Stimulated activated CD8-positive, alpha-beta memory T cell treated with anti-CD3 and anti-CD28 coated beads, Interleukin-2, amount 100 ng/mL, for 1 hour (primary cell): ENCODE results near the gene KHDRBS2.
"Not testable (repeated sequence)": the region's sequence is repeated elsewhere in the genome, so short reads cannot be mapped to it uniquely, and the experiment has no call there.

Experiments
- DNase-seq, 2 donors: peaks; one replicate each; pipeline ENCODE4 v3.0.0-alpha.2; 2020; ENCODE audit warnings: low read depth in 2 of 2

Gene KHDRBS2

GRCh38 chr6:61868507-61869080 lies 417.4 kb downstream of the KHDRBS2 start:
- no peak for DNase-seq

DNA sequence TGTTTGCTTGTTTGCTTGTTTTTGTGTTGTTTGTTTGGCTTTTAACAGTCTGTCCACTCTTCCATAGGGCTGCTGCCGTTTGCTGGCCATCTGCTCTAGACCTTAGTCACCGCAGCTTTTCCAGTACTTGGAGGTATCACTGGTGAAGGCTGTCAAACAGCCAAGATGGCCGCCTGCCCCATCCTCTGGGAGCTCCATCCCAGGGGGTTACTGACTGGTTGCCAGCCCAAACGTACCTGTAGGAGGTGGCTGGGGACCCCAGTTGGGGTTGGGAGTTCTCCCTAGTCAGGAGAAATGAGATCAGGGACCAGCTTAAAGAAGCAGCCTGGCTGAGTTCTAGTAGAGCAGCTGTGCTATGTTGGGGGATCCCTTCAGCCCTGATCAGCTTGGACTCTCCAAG lies 418.4 kb downstream of the KHDRBS2 start:
- no peak for DNase-seq

- DNase-seq, result no peak
These were observed 428.5 kb downstream of the KHDRBS2 start for GRCh38 chr6:61857541-61857940.

- no peak for DNase-seq
These were observed 444.1 kb downstream of the KHDRBS2 start for GRCh38 chr6:61841958-61842357.

GRCh38 chr6:61835237-61835636 lies 450.8 kb downstream of the KHDRBS2 start:
- no peak for DNase-seq

DNA sequence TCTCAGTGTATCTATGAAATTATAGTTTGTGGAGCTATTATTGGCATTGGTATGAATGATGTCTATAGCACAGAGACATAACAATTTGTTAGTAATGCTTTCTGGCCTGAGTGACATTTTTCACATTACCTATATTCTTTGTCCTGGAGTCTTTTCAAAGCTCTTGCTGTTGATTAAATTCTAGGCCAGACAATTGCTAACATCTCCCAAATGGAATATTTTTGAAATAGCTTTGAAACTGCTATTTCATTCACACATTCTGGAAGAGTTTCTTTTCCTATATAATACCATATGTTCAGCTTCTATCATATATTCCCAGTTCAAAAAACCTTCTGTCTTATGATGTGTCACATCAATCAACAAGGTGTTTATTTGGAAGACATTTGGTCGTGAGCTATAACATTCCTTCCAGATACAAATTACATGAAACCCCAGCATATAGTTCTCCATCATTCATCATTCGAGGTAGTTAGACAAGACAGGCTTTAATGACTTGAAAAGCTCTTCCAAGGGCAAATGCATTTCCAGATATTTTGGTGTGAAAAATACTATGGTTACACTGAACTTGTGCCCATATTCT lies 452.8 kb downstream of the KHDRBS2 start:
- no peak for DNase-seq

- DNase-seq, result no peak
These were observed 468.3 kb downstream of the KHDRBS2 start for GRCh38 chr6:61817716-61818115.

DNA sequence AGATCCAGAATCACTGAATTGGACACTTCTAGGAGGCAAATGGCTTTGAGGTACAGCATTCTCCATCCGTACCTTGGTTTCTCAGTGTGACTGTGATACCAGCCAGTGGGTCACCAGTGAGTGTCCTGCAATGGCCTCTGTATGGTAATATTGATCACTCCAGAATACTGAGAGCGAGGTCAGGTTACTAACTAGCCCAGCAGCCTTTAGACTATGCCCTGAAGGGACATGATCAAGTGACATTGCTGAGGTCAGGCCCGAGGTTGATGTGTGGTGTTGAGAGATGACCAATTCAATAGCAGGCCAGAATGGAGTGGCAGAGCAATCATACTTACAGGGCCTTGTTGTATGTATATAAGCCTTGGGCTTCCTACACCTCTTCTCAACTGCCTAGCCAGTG lies 476.0 kb downstream of the KHDRBS2 start:
- no peak for DNase-seq

- DNase-seq, result no peak
These were observed 476.9 kb downstream of the KHDRBS2 start for GRCh38 chr6:61809004-61809595.

DNA sequence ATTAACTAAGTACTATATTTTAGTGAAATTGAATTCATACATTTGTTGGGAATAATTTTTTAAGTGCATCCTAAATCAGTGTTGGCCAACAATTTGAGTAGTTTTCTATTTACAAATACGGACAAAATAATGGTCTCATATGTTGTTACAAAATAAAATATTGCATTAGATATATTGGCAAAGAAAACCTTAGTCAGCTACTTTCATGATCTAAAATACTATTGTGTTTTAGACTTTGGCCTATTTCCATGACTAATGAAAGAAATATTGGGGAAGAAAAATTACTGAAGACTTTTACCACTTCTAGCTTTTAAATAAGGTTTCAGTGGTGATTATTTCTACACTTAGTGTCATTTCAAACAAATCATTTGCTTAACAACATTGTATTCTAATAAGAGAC lies 498.0 kb downstream of the KHDRBS2 start:
- DNase-seq, result no peak

DNA sequence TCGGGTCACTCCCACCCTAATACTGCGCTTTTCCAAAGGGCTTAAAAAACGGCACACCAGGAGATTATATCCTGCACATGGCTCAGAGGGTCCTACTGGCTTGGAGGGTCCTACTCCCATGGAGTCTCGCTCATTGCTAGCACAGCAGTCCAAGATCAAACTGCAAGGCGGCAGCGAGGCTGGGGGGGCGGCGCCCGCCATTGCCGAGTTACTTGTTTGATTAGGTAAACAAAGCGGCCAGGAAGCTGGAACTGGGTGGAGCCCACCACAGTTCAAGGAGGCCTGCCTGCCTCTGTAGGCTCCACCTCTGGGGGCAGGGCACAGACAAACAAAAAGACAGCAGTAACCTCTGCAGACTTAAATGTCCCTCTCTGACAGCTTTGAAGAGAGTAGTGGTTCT lies 516.6 kb downstream of the KHDRBS2 start:
- not testable (repeated sequence) for DNase-seq

DNA sequence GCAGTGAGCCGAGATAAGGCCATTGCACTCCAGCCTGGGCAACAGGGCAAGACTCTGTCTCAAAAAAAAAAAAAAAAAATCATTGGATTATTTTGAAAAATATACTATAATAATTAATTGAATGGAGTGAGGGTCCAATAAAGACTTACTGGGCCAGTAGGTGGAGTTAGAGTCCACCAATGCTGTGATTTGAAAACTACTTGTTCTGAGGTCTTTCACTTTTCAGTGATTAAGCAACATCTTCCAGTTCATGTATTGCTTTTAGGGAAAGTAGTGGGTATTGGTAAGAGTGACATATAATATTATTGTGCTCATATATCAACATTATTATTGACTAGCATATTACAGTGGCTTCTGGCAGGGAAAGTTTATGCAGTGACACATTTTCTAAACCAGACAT lies 530.3 kb downstream of the KHDRBS2 start:
- no peak for DNase-seq

DNA sequence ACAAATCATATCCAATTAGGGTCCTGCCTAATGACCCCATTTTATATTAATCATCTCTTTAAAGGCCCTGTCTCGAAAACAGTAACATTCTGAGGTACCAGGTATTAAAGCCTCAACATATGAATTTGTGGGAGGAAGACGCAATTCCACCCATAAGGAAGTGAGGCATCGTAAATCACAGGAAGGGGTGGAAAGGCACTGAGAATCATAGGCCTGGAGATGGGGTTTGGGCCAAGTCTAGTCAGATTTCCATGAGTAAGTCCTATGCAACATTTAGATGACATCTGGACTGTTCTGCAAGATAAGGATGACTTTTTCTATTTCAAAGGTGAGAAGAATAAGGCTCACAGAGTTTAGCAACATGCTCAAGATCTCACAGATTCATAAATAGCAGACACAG lies 534.0 kb downstream of the KHDRBS2 start:
- DNase-seq, result no peak

DNA sequence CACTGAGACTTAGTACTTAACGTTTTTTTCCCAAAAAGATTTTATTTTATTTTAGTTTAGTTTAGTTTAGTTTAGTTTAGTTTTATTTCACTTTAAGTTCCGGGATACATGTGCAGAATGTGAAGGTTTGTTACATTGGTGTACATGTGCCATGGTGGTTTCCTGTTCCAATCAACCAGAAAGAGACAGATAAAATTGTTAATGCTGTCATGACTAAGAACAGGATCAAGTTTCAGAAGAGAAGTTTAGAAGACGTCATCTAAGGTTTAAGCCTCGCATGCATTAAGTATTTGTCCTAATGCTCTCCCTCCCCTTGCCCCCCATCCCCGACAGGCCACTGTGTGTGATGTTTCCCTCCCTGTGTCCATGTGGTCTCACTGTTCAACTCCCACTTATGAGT lies 540.0 kb downstream of the KHDRBS2 start:
- no peak for DNase-seq

DNA sequence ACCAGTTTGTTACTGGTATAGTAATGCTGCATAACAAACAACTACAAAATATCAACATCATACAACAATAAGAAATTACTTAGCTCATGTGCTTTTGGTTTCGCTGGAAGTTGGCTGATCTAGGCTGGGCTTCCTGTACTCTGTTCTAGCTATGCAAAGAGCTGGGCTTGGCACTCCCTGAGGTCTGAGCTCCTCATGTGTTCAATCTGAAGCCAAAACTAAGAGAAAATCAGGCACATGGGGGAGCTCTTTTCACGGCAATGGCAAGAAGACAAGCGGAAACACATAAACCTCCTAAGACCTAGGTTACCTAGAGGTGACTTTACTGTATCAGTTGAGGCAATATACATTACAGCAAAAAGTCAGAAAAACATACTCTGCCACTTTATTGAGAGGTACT lies 574.2 kb downstream of the KHDRBS2 start:
- DNase-seq, result no peak

DNA sequence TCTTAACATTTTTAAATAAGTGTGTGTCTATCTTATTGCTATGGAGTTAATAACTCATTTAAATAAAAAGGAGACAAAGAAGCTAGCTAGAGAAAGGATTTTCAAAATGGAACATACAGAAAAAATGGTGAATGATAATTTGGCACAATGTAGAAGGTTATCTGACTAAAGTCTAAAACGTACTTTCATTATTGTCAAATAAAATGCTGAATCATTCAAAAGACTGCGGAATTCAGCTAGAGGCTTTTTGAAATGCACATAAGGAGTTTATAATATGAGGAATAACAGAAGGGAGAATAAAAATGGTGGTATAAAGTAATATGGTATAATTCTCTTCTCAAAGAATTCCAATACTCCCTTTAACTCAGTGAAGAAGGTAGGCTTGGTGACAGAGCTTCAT lies 597.9 kb downstream of the KHDRBS2 start:
- no peak for DNase-seq

DNA sequence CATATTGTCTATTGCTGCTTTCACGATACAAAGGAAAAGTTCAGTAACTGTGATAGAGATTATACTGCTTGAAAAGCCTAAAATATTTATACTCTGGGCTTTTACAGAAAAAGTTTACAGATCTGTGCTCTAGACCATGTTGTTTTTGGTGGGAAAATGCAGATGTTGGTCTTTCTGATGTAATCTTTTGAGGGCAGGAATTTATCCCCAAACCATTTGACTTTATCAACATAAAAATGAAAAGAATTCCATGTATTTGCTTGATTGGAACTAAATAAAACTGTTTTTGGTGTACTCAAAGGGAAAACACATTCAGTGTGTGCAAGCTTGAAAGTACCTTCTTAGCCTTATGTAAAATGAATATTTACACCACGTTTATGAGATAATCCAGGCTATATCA lies 603.5 kb downstream of the KHDRBS2 start:
- DNase-seq, result no peak

DNA sequence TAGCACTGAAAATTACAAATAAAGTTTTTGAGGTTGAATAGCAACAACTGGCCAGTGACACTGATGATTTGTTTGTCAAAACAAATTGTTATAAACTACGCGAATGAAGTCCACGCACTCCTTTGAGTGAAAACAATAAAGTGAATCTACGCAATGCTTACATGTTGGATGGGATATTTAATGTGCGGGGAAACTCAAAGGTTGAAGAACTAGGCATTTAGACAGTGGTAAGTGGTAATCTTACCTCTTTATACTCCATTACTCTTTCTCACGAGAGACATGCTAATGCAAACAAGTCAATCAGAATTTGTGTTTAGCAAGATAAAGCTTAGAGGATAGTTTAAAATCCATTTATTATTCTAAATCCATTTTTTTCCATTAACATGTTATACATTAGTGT lies 606.4 kb downstream of the KHDRBS2 start:
- no peak for DNase-seq

GRCh38 chr6:61675734-61676133 lies 610.3 kb downstream of the KHDRBS2 start:
- no peak for DNase-seq

DNA sequence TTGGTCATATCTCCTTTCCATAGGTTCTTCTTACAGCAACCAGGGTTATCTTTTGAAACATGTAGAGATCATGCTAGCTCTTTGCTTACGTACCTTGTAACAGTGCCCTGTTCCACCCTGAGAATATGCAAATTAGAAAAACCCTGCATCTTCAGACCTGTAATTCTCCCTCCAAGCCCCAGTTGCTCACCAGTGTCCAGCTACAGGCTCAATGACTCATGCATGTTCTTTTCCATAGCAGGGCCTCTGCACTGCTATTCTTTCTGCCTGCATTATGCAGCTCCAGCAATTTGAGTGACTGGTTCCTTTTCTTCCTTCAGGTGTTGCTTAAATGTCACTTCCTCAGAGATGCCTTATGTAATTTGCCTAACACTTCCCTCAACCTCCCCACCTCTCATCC lies 636.2 kb downstream of the KHDRBS2 start:
- DNase-seq, result no peak

DNA sequence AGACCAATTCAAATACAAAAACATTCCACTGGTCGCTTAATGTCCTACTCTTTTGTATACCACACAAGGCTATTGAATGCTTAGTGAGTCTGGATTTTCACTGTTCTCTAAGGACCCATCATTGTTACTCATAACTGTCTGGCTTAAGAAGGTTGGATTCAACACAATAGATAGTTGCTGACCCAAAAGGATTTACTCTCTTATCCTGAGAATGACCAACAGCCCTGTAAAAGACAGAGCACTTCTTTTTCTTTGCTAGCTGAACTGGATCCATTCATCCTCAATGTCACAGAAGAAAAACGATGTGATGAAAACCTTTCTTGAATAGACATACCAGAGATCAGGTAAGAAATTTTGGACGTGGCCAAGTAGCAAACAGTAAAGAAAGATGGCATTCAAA lies 645.6 kb downstream of the KHDRBS2 start:
- no peak for DNase-seq
